Spleen (tissue), 11 donors: Measurements from ENCODE around the gene KLHL41. TPM values are rescaled to one million over a fixed set of nuclear protein-coding genes. Genes with fewer than 3 reads are reported as not detected.

ENCODE experiments used
- DNase-seq: peaks from one replicate; pipeline ENCODE4 v3.0.0-alpha.2; 2020
- H3K27ac ChIP-seq, 8 donors: fragments of 200-600 bp; sonication (generic) in 7 of 8; 1 replicate in 4 of 8; 2 replicates in 4 of 8; pipeline versions ENCODE4 v1.5.0 to v1.8.0; 2016 to 2021; ENCODE audit warnings: inconsistent platforms in 4 of 8, mild to moderate bottlenecking in 4 of 8, moderate library complexity in 1 of 8
- H3K27me3 ChIP-seq, 7 donors: fragments of 200-600 bp; sonication (generic) in 6 of 7; replicated peaks in 1 of 7; 1 replicate in 4 of 7; 2 replicates in 3 of 7; pipeline versions ENCODE4 v1.5.0 to v1.8.0; 2016 to 2021; ENCODE audit warnings: inconsistent platforms in 3 of 7, mild to moderate bottlenecking in 1 of 7
- H3K36me3 ChIP-seq, 6 donors: fragments of 200-600 bp; sonication (generic) in 5 of 6; 1 replicate in 4 of 6; 2 replicates in 2 of 6; pipeline versions ENCODE4 v1.5.0 to v1.8.0; 2016 to 2021; ENCODE audit warnings: inconsistent platforms in 2 of 6
- H3K4me1 ChIP-seq, 6 donors: fragments of 200-600 bp; sonication (generic) in 5 of 6; 1 replicate in 3 of 6; 2 replicates in 3 of 6; pipeline versions ENCODE4 v1.5.0 to v1.8.0; 2016 to 2021; ENCODE audit warnings: inconsistent platforms in 3 of 6
- H3K4me3 ChIP-seq, 8 donors: fragments of 200-600 bp; sonication (generic) in 7 of 8; 1 replicate in 4 of 8; 2 replicates in 4 of 8; pipeline versions ENCODE4 v1.5.0 to v1.8.0; 2016 to 2021; ENCODE audit warnings: inconsistent platforms in 4 of 8, mild to moderate bottlenecking in 4 of 8, moderate library complexity in 2 of 8
- H3K9me3 ChIP-seq, 8 donors: fragments of 200-600 bp; sonication (generic) in 7 of 8; 1 replicate in 4 of 8; 2 replicates in 4 of 8; pipeline versions ENCODE4 v1.5.0 to v1.8.0; 2016 to 2021; ENCODE audit warnings: inconsistent platforms in 4 of 8
- CTCF ChIP-seq, 11 experiments: fragments of 200-600 bp in 7 of 11; fragments of 450-650 bp in 4 of 11; sonication (generic) in 4 of 11; IDR thresholded peaks in 8 of 11; conservative IDR thresholded peaks in 3 of 11; 1 replicate in 7 of 11; 2 replicates in 4 of 11; pipeline versions ENCODE4 v1.4.0 to v1.8.0; 2016 to 2021; ENCODE audit warnings: antibody characterized with exemption in 11 of 11, inconsistent platforms in 4 of 11, mild to moderate bottlenecking in 1 of 11
- POLR2A ChIP-seq, 3 donors: fragments of 450-650 bp; IDR thresholded peaks; one replicate each; pipeline ENCODE4 v1.5.1; 2017; ENCODE audit warnings: antibody characterized with exemption in 3 of 3, mild to moderate bottlenecking in 1 of 3
- POLR2AphosphoS5 ChIP-seq, 3 donors: sonication (generic); formaldehyde crosslinking; IDR thresholded peaks; one replicate each; pipeline ENCODE4 v1.5.1; 2017; ENCODE audit warnings: antibody characterized with exemption in 3 of 3
- WGBS, 5 donors: extraction: QIAGEN DNeasy Blood & Tissue Kit in 3 of 5; methylation state at CpG; one replicate each; pipeline versions ENCODE4 v1.1.5 to v1.1.7; 2013 to 2018; 5-methylcytosine and 5-hydroxymethylcytosine counted together
- intact Hi-C: fragments of 100-400 bp; cut with DNase I; formaldehyde crosslinking; loops from one replicate; pipeline ENCODE4 v1.15.0; 2023; ENCODE audit warnings: low total_unique reads
- polyA plus RNA-seq, 3 donors: library from polyadenylated mRNA; stranded (reverse); fragments of 200-250 nt; gene quantifications; one replicate each; pipeline ENCODE4 v1.2.1, GENCODE V29; 2013
- total RNA-seq, 7 donors: library from RNA; depleted of rRNA in 3 of 7; stranded (reverse); fragments of >200 nt in 3 of 7; fragmentation: NEBNext Ultra II Directional in 4 of 7; extraction: Animal tissue kit (Norgen Biotek cat#: 25700) in 4 of 7; gene quantifications; one replicate each; pipeline versions ENCODE4 v1.1.0 to v1.2.1, GENCODE V29; 2016 to 2021
- donor health status: healthy with polysubstance abuse.
- donor health status: DM: no; HTN: no; CAD: no; lungs with moderate emphysema.
- donor health status: DM: no; HTN: no; CAD: no.
- donor health status: Bipolar disorder and iron deficiency.
- donor health status: healthy.
- donor health status: DM: no; HTN: no; CAD: no.
- donor health status: DM: yes; HTN: yes; CAD: no.

KLHL41 gene
- total and polyA plus RNA-seq, 10 donors, result 0.30 to 1.0 (median 0.68) TPM

GRCh38 chr2:169464882-169465281 is 44.6 kb upstream of the KLHL41 start:
- Histone ChIP-seq H3K27ac (no peak overlapping the region), H3K4me1 (no peaks in the 10 kb centered on the region), H3K36me3 (no peaks in the 10 kb centered on the region), H3K9me3 (no peaks in the 10 kb centered on the region), H3K4me3 (no peak overlapping the region), H3K27me3 (no peaks in the 10 kb centered on the region)
- 53 to 75% (median 67%) methylated on average over 2 of the region's 2 CpGs for WGBS, 5 donors
- intact Hi-C loops, result no loop called here
- TF ChIP-seq POLR2A (IDR thresholded peaks at IDR 0.05), result no peak
- no peak for TF ChIP-seq POLR2AphosphoS5 (IDR thresholded peaks at IDR 0.05)
- no peak for TF ChIP-seq CTCF (IDR thresholded peaks at IDR 0.05 in 8 of 11, conservative IDR thresholded peaks at IDR 0.05 in 3 of 11)
- DNase-seq, result no peak

GRCh38 chr2:169468841-169469240 is 40.7 kb upstream of the KLHL41 start:
- WGBS, 5 donors, result 90 to 100% (median 96%) methylated on average over 1 of the region's 1 CpG
- H3K27ac ChIP-seq, result no peak overlapping the region
- no peaks in the 10 kb centered on the region for H3K9me3 ChIP-seq
- TF ChIP-seq POLR2AphosphoS5 (IDR thresholded peaks at IDR 0.05), result no peak
- no peak for TF ChIP-seq CTCF (IDR thresholded peaks at IDR 0.05 in 8 of 11, conservative IDR thresholded peaks at IDR 0.05 in 3 of 11)
- no peak for TF ChIP-seq POLR2A (IDR thresholded peaks at IDR 0.05)
- no peaks in the 10 kb centered on the region for H3K27me3 ChIP-seq
- DNase-seq, result no peak
- H3K36me3 ChIP-seq, result no peaks in the 10 kb centered on the region
- intact Hi-C loops, result no loop called here
- no peak overlapping the region for H3K4me3 ChIP-seq
- no peaks in the 10 kb centered on the region for H3K4me1 ChIP-seq

- no peak for DNase-seq
- intact Hi-C loops, result no loop called here
- 81 to 93% (median 84%) methylated on average over 3 of the region's 3 CpGs for WGBS, 5 donors
Measured at GRCh38 chr2:169469952-169470572, 39.4 kb upstream of the KLHL41 start.

GRCh38 chr2:169472249-169472648 is 37.3 kb upstream of the KLHL41 start:
- no peak for TF ChIP-seq CTCF (IDR thresholded peaks at IDR 0.05 in 8 of 11, conservative IDR thresholded peaks at IDR 0.05 in 3 of 11)
- TF ChIP-seq POLR2A (IDR thresholded peaks at IDR 0.05), result no peak
- no peak for TF ChIP-seq POLR2AphosphoS5 (IDR thresholded peaks at IDR 0.05)
- no peak overlapping the region for H3K27ac ChIP-seq
- 68 to 100% (median 86%) methylated on average over 1 of the region's 1 CpG for WGBS, 5 donors
- H3K4me3 ChIP-seq, result no peak overlapping the region
- no peaks in the 10 kb centered on the region for H3K36me3 ChIP-seq
- DNase-seq, result no peak
- no peaks in the 10 kb centered on the region for H3K27me3 ChIP-seq
- no peaks in the 10 kb centered on the region for H3K4me1 ChIP-seq
- no peaks in the 10 kb centered on the region for H3K9me3 ChIP-seq
- intact Hi-C loops, result no loop called here

More at GRCh38 chr2:169469952-169470572, 39.4 kb upstream of the KLHL41 start:
- Histone ChIP-seq H3K4me1 (no peaks in the 10 kb centered on the region), H3K27me3 (no peaks in the 10 kb centered on the region), H3K4me3 (no peak overlapping the region), H3K9me3 (no peaks in the 10 kb centered on the region), H3K36me3 (no peaks in the 10 kb centered on the region), H3K27ac (no peak overlapping the region)
- no peak for TF ChIP-seq POLR2AphosphoS5 (IDR thresholded peaks at IDR 0.05)
- no peak for TF ChIP-seq POLR2A (IDR thresholded peaks at IDR 0.05)
- no peak for TF ChIP-seq CTCF (IDR thresholded peaks at IDR 0.05 in 8 of 11, conservative IDR thresholded peaks at IDR 0.05 in 3 of 11)
